HEK293T (cell line): ENCODE results near the gene TBX20.
"Not testable (repeated sequence)": the region's sequence is repeated elsewhere in the genome, so short reads cannot be mapped to it uniquely, and the experiment has no call there.

Source experiments
- BHLHE40 ChIP-seq: fragments of 450-650 bp; IDR thresholded peaks from 2 replicates; pipeline ENCODE4 v1.6.1; 2016; ENCODE audit warnings: mild to moderate bottlenecking, moderate library complexity, borderline replicate concordance
- FOXA1 ChIP-seq: fragments of 450-650 bp; IDR thresholded peaks from 2 replicates; pipeline ENCODE4 v1.6.1; 2016; ENCODE audit warnings: mild to moderate bottlenecking
- FOXM1 ChIP-seq: fragments of 450-650 bp; IDR thresholded peaks from 2 replicates; pipeline ENCODE4 v1.6.1; 2017; ENCODE audit warnings: mild to moderate bottlenecking, borderline replicate concordance
- LEF1 ChIP-seq: fragments of 450-650 bp; IDR thresholded peaks from 2 replicates; pipeline ENCODE4 v1.6.1; 2017; ENCODE audit warnings: mild to moderate bottlenecking, borderline replicate concordance
- NFRKB ChIP-seq: fragments of 450-650 bp; IDR thresholded peaks from 2 replicates; pipeline ENCODE4 v1.6.1; 2016; ENCODE audit warnings: mild to moderate bottlenecking, moderate library complexity
- SP1 ChIP-seq: fragments of 450-650 bp; IDR thresholded peaks from 2 replicates; pipeline ENCODE4 v1.6.1; 2017
- SUZ12 ChIP-seq: fragments of 450-650 bp; IDR thresholded peaks from 2 replicates; pipeline ENCODE4 v1.6.1; 2016; ENCODE audit warnings: mild to moderate bottlenecking
- TARDBP ChIP-seq: fragments of 450-650 bp; IDR thresholded peaks from 2 replicates; pipeline ENCODE4 v1.6.1; 2016

GRCh38 chr7:35200170-35200569 lies 53.7 kb downstream of the TBX20 start:
- TF ChIP-seq FOXA1, NFRKB, FOXM1, SUZ12, TARDBP, BHLHE40, SP1, LEF1: not testable (repeated sequence)
